Testis (tissue), 2 donors: ENCODE measurements around the gene MLXIP.

Experiments
- POLR2A ChIP-seq: fragments of 450-650 bp; IDR thresholded peaks from one replicate; pipeline ENCODE4 v1.6.1; 2017; ENCODE audit warnings: antibody characterized with exemption, mild to moderate bottlenecking, moderate library complexity
- TF ChIP-seq, protein P1 (sequence below), 3 experiments: fragments of 450-650 bp in 2 of 3; fragments of 200-600 bp in 1 of 3; sonication (generic) in 1 of 3; IDR thresholded peaks; one replicate each; pipeline ENCODE4 v1.5.1; 2016 to 2019; ENCODE audit warnings: antibody characterized with exemption in 3 of 3, mild to moderate bottlenecking in 2 of 3, moderate library complexity in 1 of 3

DNA sequence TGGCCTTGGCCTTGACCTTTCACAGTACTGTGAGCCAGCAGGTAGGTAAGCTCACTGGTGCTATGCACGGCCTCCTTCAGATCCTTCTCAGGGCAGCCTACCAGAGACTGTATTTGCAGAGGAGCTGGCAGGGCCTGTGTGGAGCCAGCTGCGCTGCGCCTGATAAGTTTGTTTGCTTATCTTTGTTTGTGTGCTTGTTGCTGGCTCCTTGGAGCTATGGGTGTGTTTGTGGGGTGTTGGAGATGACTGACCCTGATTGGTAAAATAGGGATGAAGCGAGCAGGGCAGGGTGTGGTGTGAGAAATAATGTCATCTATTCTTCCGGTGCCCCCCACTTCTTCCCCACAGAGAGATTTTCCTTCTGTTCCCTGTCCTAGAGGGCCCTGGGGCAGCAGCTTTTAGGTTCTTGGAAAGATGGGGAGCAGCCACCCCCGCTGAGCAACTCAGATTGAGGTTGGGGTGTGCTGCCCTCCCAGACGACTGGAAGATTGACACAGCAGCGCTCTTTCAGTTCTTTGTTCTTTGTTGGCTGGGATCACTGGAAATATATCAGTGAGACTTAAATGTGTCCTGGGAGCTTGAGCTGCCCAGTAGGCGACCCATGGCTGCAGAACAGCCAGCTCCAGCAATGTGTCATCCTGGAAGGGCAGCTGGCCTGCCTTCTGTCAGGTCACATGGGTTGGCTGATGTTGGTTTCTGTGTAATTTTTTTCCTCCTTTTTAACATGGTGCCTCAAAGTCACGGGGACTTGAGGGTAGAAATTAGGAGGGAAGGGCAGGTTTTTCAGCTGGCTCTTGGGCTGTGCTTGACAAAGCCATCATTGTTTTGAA is 19.6 kb downstream of the MLXIP start:
- no peak for TF ChIP-seq POLR2A
- TF ChIP-seq, protein P1, sequence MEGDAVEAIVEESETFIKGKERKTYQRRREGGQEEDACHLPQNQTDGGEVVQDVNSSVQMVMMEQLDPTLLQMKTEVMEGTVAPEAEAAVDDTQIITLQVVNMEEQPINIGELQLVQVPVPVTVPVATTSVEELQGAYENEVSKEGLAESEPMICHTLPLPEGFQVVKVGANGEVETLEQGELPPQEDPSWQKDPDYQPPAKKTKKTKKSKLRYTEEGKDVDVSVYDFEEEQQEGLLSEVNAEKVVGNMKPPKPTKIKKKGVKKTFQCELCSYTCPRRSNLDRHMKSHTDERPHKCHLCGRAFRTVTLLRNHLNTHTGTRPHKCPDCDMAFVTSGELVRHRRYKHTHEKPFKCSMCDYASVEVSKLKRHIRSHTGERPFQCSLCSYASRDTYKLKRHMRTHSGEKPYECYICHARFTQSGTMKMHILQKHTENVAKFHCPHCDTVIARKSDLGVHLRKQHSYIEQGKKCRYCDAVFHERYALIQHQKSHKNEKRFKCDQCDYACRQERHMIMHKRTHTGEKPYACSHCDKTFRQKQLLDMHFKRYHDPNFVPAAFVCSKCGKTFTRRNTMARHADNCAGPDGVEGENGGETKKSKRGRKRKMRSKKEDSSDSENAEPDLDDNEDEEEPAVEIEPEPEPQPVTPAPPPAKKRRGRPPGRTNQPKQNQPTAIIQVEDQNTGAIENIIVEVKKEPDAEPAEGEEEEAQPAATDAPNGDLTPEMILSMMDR (IDR thresholded peaks at IDR 0.05) = no peak
